Upper lobe of left lung (tissue), 6 donors: ENCODE measurements around the gene TRPM2. TPM values are rescaled to one million over a fixed set of nuclear protein-coding genes. Genes with fewer than 3 reads are reported as not detected.

ENCODE experiments used
- ATAC-seq, 2 donors: fragments of 200-7000 bp; cut with Tn5 transposase; one replicate each; pipeline ENCODE4 v1.9.1; 2022; ENCODE audit warnings: mild to moderate bottlenecking in 2 of 2, moderate library complexity in 2 of 2; ENCODE audit not compliant: low FRiP score in 2 of 2
- DNase-seq, 2 donors: peaks; one replicate each; pipeline ENCODE4 v3.0.0-alpha.2; 2019 to 2020
- H3K27ac ChIP-seq, 4 donors: fragments of 200-600 bp; sonication (generic); one replicate each; pipeline ENCODE4 v1.5.1; 2016 to 2019
- H3K27me3 ChIP-seq, 4 donors: fragments of 200-600 bp; sonication (generic); one replicate each; pipeline ENCODE4 v1.5.1; 2017 to 2019
- H3K36me3 ChIP-seq, 4 donors: fragments of 200-600 bp; sonication (generic); one replicate each; pipeline ENCODE4 v1.5.1; 2016 to 2019
- H3K4me1 ChIP-seq, 4 donors: fragments of 200-600 bp; sonication (generic); one replicate each; pipeline ENCODE4 v1.5.1; 2018 to 2019
- H3K4me3 ChIP-seq, 4 donors: fragments of 200-600 bp; sonication (generic); one replicate each; pipeline ENCODE4 v1.5.1; 2017 to 2019; ENCODE audit warnings: mild to moderate bottlenecking in 2 of 4, moderate library complexity in 1 of 4
- H3K9me3 ChIP-seq, 4 donors: fragments of 200-600 bp; sonication (generic); one replicate each; pipeline ENCODE4 v1.5.1; 2018 to 2019
- EP300 ChIP-seq, 4 donors: sonication (generic); formaldehyde crosslinking; IDR thresholded peaks; one replicate each; pipeline ENCODE4 v1.5.1; 2017; ENCODE audit warnings: antibody characterized with exemption in 4 of 4, control low read depth in 2 of 4
- POLR2A ChIP-seq, 4 donors: fragments of 450-650 bp; IDR thresholded peaks; one replicate each; pipeline ENCODE4 v1.5.1; 2016 to 2017; ENCODE audit warnings: antibody characterized with exemption in 4 of 4, mild to moderate bottlenecking in 2 of 4
- POLR2AphosphoS5 ChIP-seq, 2 donors: sonication (generic); formaldehyde crosslinking; IDR thresholded peaks; one replicate each; pipeline ENCODE4 v1.5.1; 2017; ENCODE audit warnings: antibody characterized with exemption in 2 of 2
- WGBS, 2 donors: methylation state at CpG; one replicate each; pipeline ENCODE4 v1.1.5; 2017 to 2018; 5-methylcytosine and 5-hydroxymethylcytosine counted together
- total RNA-seq, 6 donors: library from RNA; depleted of rRNA in 4 of 6; stranded (reverse); fragments of >200 nt in 4 of 6; gene quantifications; one replicate each; pipeline versions ENCODE4 v1.1.0 to v1.2.1, GENCODE V29; 2016 to 2021
- TF ChIP-seq, protein P1 (sequence below), 6 experiments: fragments of 450-650 bp in 4 of 6; fragments of 200-600 bp in 2 of 6; sonication (generic) in 2 of 6; IDR thresholded peaks; one replicate each; pipeline ENCODE4 v1.5.1; 2016 to 2019; ENCODE audit warnings: antibody characterized with exemption in 6 of 6
- donor health status: DM: no; HTN: no; CAD: no; lungs with moderate emphysema.
- donor health status: DM: no; HTN: yes; CAD: no; lungs with severe emphysema.

Gene TRPM2
- total RNA-seq, 6 donors from 2014 or later, result 2.2 to 37.7 (median 12.7) TPM

DNA sequence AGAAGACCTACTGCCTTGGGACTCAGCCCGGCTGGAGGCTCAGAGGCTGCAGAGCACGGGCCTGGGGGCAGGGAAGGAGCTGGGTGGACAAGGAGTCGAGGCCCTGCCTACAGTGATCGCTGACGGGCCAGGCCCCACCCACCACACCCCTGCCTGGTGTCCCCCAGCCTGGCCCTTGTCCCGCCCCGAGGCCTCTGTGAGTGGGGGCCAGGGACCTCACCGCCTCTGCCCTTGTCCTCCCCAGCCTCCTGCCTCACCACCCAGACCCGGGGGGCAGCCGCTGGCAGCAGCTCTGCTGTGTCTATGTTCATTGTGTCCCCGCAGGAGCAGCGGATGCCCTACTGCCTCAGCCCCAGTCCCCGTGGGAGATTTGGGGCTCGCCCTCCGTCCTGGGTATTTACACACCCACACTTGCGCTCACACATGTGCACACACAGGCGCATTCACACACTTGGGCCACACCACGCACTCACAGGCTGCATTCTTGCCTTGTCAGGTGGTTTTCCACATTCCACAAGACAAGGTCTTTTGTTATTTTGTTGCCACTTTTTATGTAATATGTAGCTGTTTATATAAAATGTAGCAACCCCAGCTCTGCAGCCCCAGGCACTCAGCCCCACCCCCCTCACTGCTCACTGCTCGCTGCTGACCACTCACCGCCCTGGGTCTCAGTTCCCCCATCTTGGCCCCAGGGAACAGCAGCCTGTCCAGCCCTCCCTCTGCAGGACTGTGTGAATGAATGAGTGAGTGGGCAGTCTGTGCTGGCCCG is 46.3 kb upstream of the TRPM2 start:
- DNase-seq, result peak in 1 of 2 donors; percentile 74
- Histone ChIP-seq H3K4me3 (no peak overlapping the region), H3K4me1 (peaks cover 29 to 41% (median 36%) of the 10 kb centered on the region in 4 donors), H3K27ac (peak overlapping the region in 3 of 4 donors; percentile 74 to 80 (median 79)), H3K36me3 (peaks cover 3 to 39% (median 26%) of the 10 kb centered on the region in 4 donors), H3K9me3 (no peaks in the 10 kb centered on the region), H3K27me3 (no peaks in the 10 kb centered on the region)
- ATAC-seq, result no peak
- TF ChIP-seq POLR2A (IDR thresholded peaks at IDR 0.05) (no peak), EP300 (IDR thresholded peaks at IDR 0.05) (no peak), POLR2AphosphoS5 (IDR thresholded peaks at IDR 0.05) (no peak)
- TF ChIP-seq, protein P1, sequence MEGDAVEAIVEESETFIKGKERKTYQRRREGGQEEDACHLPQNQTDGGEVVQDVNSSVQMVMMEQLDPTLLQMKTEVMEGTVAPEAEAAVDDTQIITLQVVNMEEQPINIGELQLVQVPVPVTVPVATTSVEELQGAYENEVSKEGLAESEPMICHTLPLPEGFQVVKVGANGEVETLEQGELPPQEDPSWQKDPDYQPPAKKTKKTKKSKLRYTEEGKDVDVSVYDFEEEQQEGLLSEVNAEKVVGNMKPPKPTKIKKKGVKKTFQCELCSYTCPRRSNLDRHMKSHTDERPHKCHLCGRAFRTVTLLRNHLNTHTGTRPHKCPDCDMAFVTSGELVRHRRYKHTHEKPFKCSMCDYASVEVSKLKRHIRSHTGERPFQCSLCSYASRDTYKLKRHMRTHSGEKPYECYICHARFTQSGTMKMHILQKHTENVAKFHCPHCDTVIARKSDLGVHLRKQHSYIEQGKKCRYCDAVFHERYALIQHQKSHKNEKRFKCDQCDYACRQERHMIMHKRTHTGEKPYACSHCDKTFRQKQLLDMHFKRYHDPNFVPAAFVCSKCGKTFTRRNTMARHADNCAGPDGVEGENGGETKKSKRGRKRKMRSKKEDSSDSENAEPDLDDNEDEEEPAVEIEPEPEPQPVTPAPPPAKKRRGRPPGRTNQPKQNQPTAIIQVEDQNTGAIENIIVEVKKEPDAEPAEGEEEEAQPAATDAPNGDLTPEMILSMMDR (IDR thresholded peaks at IDR 0.05), result no peak
- WGBS, 2 donors, result 83 to 86% methylated on average over 15 to 18 of the region's 21 CpGs

DNA sequence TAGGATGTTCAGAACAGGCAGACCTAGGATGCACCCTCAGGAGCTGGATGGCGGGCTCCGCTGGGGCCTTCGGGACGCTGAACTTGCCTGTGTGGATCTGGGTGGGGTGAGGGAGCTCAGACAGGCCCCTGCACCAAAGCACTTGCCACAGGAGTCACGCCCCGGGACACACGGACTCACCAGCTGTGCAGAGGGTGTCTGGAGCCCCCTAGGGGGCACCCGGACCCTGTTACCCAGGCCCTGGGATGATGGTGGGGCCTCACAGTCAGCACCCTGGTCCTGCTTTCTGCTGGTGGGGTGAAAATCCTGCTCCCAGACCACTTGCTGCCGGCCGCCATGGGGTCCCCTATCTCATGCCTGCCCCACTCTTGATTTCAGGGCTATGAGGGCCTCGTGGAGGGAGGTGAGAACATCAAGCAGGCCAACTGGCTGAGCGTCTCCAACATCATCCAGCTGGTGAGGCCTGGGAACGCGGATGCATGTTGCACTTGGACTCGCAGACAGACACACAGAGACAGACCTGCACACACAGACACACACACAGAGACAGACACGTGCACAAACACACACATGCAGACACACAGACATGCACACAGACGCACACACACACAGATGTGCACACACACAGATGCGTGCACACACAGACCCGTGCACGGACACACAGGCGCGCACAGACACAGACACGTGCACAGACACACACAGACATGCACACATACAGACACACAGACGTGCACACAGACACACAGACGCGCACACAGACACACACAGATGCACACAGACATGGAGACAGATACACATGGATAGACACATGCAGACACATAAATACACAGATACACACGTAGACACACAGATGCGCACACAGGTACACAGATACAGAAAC is 42.6 kb upstream of the TRPM2 start:
- Histone ChIP-seq H3K27ac (no peak overlapping the region), H3K9me3 (no peaks in the 10 kb centered on the region), H3K4me1 (peaks cover 2 to 10% (median 5%) of the 10 kb centered on the region in 4 donors), H3K4me3 (no peak overlapping the region), H3K36me3 (peaks cover 11 to 73% (median 56%) of the 10 kb centered on the region in 4 donors), H3K27me3 (no peaks in the 10 kb centered on the region)
- no peak for DNase-seq
- TF ChIP-seq POLR2AphosphoS5 (IDR thresholded peaks at IDR 0.05) (no peak), EP300 (IDR thresholded peaks at IDR 0.05) (no peak), POLR2A (IDR thresholded peaks at IDR 0.05) (no peak)
- TF ChIP-seq, protein P1 (IDR thresholded peaks at IDR 0.05), result no peak
- WGBS, 2 donors, result 93 to 100% methylated on average over 6 to 28 of the region's 28 CpGs
- ATAC-seq, result no peak

DNA sequence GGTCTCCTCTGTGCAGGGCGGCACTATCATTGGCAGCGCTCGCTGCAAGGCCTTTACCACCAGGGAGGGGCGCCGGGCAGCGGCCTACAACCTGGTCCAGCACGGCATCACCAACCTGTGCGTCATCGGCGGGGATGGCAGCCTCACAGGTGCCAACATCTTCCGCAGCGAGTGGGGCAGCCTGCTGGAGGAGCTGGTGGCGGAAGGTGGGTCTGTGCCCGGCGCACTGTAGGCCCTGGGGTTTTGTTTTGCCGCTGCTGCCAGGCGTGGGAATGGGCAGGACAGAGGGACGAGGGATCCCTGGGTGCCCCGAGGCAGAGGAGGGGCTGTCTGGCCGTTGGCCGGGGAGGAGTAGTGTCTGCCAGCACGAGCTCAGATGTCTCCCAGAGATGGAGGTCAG is 41.3 kb upstream of the TRPM2 start:
- TF ChIP-seq EP300 (IDR thresholded peaks at IDR 0.05), result no peak
- no peak for TF ChIP-seq POLR2A (IDR thresholded peaks at IDR 0.05)
- TF ChIP-seq POLR2AphosphoS5 (IDR thresholded peaks at IDR 0.05), result no peak
- TF ChIP-seq, protein P1 (IDR thresholded peaks at IDR 0.05), result no peak

DNA sequence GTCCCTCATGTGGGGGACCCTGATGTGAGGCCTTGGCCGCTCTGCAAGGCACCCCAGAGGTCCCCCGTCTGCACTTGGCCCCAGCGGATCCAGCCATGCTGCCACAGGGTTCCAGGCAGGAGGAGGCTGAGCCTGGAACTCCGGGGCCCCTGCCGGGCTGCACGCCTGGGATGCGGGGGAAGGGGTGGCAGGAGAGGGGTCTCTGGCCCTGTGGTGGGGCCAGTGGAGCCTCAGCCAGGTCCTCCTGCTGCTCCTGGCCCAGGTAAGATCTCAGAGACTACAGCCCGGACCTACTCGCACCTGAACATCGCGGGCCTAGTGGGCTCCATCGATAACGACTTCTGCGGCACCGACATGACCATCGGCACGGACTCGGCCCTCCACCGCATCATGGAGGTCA is 40.7 kb upstream of the TRPM2 start:
- no peak for ATAC-seq
- H3K9me3 ChIP-seq, result no peaks in the 10 kb centered on the region
- peaks cover 11 to 82% (median 67%) of the 10 kb centered on the region in 4 donors for H3K36me3 ChIP-seq
- peak in 1 of 2 donors; percentile 78 for DNase-seq
- H3K4me1 ChIP-seq, result no peaks in the 10 kb centered on the region
- H3K4me3 ChIP-seq, result no peak overlapping the region
- no peaks in the 10 kb centered on the region for H3K27me3 ChIP-seq
- WGBS, 2 donors, result 96% methylated on average over 7 to 19 of the region's 19 CpGs
- no peak overlapping the region for H3K27ac ChIP-seq
- no peak for TF ChIP-seq EP300 (IDR thresholded peaks at IDR 0.05)
- no peak for TF ChIP-seq POLR2A (IDR thresholded peaks at IDR 0.05)
- no peak for TF ChIP-seq POLR2AphosphoS5 (IDR thresholded peaks at IDR 0.05)
- TF ChIP-seq, protein P1 (IDR thresholded peaks at IDR 0.05), result no peak

More for the DNA sequence above, 41.3 kb upstream of the TRPM2 start:
- no peaks in the 10 kb centered on the region for H3K27me3 ChIP-seq
- whole genome bisulfite sequencing, 2 donors, result 95 to 97% methylated on average over 11 to 18 of the region's 22 CpGs
- DNase-seq (peak in 1 of 2 donors; percentile 69), ATAC-seq (no peak)
- no peak overlapping the region for H3K27ac ChIP-seq
- H3K4me3 ChIP-seq, result no peak overlapping the region
- H3K36me3 ChIP-seq, result peaks cover 11 to 82% (median 63%) of the 10 kb centered on the region in 4 donors
- H3K4me1 ChIP-seq, result no peaks in the 10 kb centered on the region
- H3K9me3 ChIP-seq, result no peaks in the 10 kb centered on the region
